Measurements from ENCODE around the gene AVEN.

AVEN gene

DNA sequence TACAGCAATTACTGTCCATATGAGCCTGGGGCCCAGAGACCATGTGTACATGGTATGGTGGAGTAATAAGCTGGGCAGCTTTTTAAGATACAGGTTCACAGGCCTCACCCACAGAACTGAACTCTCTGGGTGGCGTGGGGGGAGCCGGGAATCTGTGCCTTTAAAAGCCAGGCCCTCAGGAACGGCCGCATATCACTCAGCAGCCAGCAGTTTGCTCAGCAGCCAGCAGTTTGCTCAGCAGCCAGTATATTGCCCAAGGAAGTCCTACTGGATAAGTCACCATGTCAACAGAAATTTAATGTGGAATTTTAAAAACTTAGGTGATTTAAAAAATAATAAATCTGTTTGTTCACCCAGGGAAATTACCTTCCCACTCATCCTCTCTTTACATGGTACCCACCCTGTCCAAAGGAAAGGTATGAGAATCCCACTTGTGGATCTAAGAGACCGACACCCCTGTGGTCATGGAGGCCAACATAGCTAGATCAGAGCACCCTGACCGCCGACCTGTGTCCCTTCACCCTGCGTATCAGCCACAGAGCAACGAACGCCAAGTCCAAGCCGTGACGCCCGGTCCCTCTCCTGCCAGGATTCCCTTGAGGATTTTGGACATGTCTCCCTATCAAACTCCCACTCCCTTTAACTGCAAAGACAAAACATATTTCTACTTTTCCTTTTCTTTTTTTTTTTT, 166.4 kb downstream of the AVEN start:
- H3K27ac Mint-ChIP-seq = no peak overlapping the region
- no peaks in the 10 kb centered on the region for H3K4me1 Mint-ChIP-seq
- H3K9me3 Mint-ChIP-seq = no peaks in the 10 kb centered on the region
- H3K36me3 Mint-ChIP-seq (ENCODE audit: low read depth) = no peaks in the 10 kb centered on the region
- no peak overlapping the region for H3K4me3 Mint-ChIP-seq
- DNase-seq = no peak
- ATAC-seq = no peak
- no peaks in the 10 kb centered on the region for H3K27me3 Mint-ChIP-seq

DNA sequence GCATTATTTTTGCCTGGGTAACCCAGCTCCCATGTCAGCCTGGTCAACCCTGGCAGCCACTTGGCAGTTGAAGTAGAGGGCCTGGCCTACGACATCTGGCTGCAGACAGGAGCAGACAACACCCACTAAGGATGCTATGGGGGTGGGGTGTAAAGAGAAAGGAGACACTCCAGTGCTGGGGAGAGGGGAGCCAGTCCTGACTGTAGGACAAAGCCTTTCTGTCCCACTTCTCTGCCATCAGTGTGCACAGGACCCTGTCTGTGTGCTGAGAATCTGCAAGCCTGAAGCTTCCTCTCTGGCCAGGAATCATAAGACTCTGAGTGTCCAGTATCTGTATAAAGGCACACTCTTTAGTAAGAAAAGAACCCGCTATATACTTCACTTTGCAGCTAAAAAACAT, 167.0 kb downstream of the AVEN start:
- Mint-ChIP-seq H3K4me1 (no peaks in the 10 kb centered on the region), H3K27me3 (no peaks in the 10 kb centered on the region)

DNA sequence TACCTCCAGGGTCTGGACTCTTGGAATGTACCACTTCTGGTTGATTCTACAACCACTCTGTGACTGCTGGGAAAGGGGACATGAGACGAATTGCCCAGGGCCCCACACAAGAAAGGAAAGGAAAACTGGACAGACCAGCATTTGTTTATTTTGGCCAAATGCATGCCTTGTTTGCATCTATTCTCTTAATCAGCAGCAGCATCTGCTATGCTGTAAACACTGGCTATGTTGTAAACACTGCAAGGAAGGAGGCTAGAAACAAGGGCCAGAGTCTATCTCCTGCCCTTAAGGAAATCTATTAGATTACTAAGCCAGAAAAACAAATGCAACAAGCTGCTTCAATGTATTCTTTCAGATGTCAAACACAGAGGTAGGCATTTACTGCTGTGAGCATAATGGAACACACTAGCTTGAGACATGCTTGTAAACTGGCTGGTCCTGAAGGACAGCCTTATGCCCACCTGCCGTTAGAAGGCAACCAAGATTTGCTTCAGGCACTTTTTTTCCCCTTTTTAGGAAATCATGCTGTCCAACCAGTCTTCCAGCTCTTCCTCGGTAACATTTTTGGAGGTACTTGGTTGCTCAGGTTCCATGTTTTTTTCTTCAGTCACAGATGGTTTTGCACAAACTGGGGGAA, 172.8 kb downstream of the AVEN start:
- H3K9me3 Mint-ChIP-seq = no peaks in the 10 kb centered on the region
- H3K4me3 Mint-ChIP-seq = no peak overlapping the region
- no peaks in the 10 kb centered on the region for H3K27me3 Mint-ChIP-seq
- H3K4me1 Mint-ChIP-seq = no peaks in the 10 kb centered on the region
- H3K36me3 Mint-ChIP-seq (ENCODE audit: low read depth) = peaks cover 28% of the 10 kb centered on the region
- ATAC-seq (no peak), DNase-seq (no peak)
- no peak overlapping the region for H3K27ac Mint-ChIP-seq

More for the DNA sequence above, 167.0 kb downstream of the AVEN start:
- Mint-ChIP-seq H3K27ac (no peak overlapping the region), H3K4me3 (no peak overlapping the region), H3K36me3 (ENCODE audit: low read depth) (no peaks in the 10 kb centered on the region), H3K9me3 (no peaks in the 10 kb centered on the region)
- no peak for ATAC-seq
- DNase-seq = no peak

GRCh38 chr15:33865416-33865815, 173.6 kb downstream of the AVEN start:
- H3K9me3 Mint-ChIP-seq = no peaks in the 10 kb centered on the region
- peaks cover 28% of the 10 kb centered on the region for H3K36me3 Mint-ChIP-seq (ENCODE audit: low read depth)
- H3K27me3 Mint-ChIP-seq = no peaks in the 10 kb centered on the region
- no peak overlapping the region for H3K27ac Mint-ChIP-seq
- ATAC-seq (no peak), DNase-seq (no peak)
- no peaks in the 10 kb centered on the region for H3K4me1 Mint-ChIP-seq
- H3K4me3 Mint-ChIP-seq = no peak overlapping the region

DNA sequence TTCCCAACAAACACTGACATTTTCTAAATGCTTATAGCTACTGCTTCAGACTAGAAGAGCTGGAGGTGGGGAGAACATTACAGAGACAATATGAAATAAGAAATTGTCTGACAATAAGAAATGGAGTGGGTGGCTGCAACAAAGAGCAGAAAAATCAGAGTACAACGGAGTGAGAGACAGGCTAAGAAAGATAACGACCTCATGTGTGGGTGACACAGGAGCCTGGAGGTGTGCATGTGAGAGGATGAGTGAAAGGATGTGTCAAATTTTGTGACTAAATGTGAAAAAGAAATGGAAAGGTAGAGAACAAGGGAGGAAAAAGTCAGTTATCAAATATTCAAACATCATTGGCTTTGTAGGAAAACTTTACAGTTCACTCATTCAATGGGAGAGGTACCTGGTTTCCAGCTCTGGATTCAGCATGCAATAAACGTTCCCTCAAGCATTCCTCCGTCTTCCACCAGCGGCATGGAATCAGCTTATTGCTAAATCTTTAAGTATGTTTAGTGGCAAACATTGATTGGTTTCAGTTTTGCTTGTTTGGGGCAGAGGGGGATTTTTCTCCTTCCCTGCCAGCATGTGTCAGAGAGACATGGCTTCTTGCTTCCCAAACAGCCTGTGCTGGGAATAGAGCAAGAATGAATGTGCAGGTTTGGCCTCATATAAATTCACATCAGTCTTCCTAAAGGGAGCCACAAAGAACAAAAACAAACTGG, 174.5 kb downstream of the AVEN start:
- Mint-ChIP-seq H3K27me3 (no peaks in the 10 kb centered on the region), H3K27ac (no peak overlapping the region), H3K4me1 (no peaks in the 10 kb centered on the region), H3K4me3 (no peak overlapping the region), H3K36me3 (ENCODE audit: low read depth) (peaks cover 28% of the 10 kb centered on the region), H3K9me3 (no peaks in the 10 kb centered on the region)
- DNase-seq (no peak), ATAC-seq (no peak)

GRCh38 chr15:33860754-33861153, 178.2 kb downstream of the AVEN start:
- no peak for DNase-seq
- H3K27ac Mint-ChIP-seq = no peak overlapping the region
- H3K4me1 Mint-ChIP-seq = no peaks in the 10 kb centered on the region
- no peak overlapping the region for H3K4me3 Mint-ChIP-seq
- H3K36me3 Mint-ChIP-seq (ENCODE audit: low read depth) = peaks cover 25% of the 10 kb centered on the region
- ATAC-seq = no peak
- no peaks in the 10 kb centered on the region for H3K9me3 Mint-ChIP-seq
- H3K27me3 Mint-ChIP-seq = no peaks in the 10 kb centered on the region

- H3K4me1 Mint-ChIP-seq = no peaks in the 10 kb centered on the region
- peaks cover 21% of the 10 kb centered on the region for H3K36me3 Mint-ChIP-seq (ENCODE audit: low read depth)
- H3K27ac Mint-ChIP-seq = no peak overlapping the region
- H3K27me3 Mint-ChIP-seq = no peaks in the 10 kb centered on the region
- DNase-seq = no peak
- H3K9me3 Mint-ChIP-seq = no peaks in the 10 kb centered on the region
- ATAC-seq = no peak
- H3K4me3 Mint-ChIP-seq = no peak overlapping the region
These were observed 178.9 kb downstream of the AVEN start for GRCh38 chr15:33859992-33860545.

DNA sequence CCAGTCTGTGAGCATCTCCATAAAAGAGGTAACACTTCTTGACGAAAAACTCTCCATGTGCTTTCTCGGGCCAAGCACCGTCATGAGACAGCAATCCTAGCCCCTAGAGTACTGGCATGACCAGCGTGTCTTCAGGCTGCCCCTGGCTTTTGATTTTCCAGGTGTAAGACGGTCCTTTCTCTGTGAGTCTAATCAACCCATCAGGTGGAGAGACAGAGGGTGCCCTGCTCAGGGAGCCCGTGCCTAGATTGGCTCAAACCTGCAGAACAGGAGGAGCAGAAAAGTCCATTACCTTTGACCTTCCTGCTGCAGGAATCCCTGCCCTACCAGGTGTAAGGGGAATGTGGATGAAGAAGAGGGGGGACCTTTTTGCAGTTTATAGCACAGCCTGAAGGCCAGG, 180.2 kb downstream of the AVEN start:
- H3K4me3 Mint-ChIP-seq = no peak overlapping the region
- ATAC-seq (no peak), DNase-seq (no peak)
- no peaks in the 10 kb centered on the region for H3K9me3 Mint-ChIP-seq
- H3K36me3 Mint-ChIP-seq (ENCODE audit: low read depth) = peaks cover 10% of the 10 kb centered on the region
- H3K27ac Mint-ChIP-seq = no peak overlapping the region
- no peaks in the 10 kb centered on the region for H3K4me1 Mint-ChIP-seq
- H3K27me3 Mint-ChIP-seq = no peaks in the 10 kb centered on the region

GRCh38 chr15:33857726-33858125, 181.3 kb downstream of the AVEN start:
- H3K4me1 Mint-ChIP-seq = no peaks in the 10 kb centered on the region
- DNase-seq (no peak), ATAC-seq (no peak)
- H3K27me3 Mint-ChIP-seq = no peaks in the 10 kb centered on the region
- no peak overlapping the region for H3K4me3 Mint-ChIP-seq
- H3K36me3 Mint-ChIP-seq (ENCODE audit: low read depth) = peaks cover 5% of the 10 kb centered on the region
- H3K9me3 Mint-ChIP-seq = no peaks in the 10 kb centered on the region
- no peak overlapping the region for H3K27ac Mint-ChIP-seq

GRCh38 chr15:33852570-33852969, 186.4 kb downstream of the AVEN start:
- H3K9me3 Mint-ChIP-seq = no peaks in the 10 kb centered on the region
- H3K27ac Mint-ChIP-seq = no peak overlapping the region
- H3K4me3 Mint-ChIP-seq = no peak overlapping the region
- no peaks in the 10 kb centered on the region for H3K4me1 Mint-ChIP-seq
- H3K36me3 Mint-ChIP-seq (ENCODE audit: low read depth) = peaks cover under 1% of the 10 kb centered on the region
- DNase-seq (no peak), ATAC-seq (no peak)
- H3K27me3 Mint-ChIP-seq = no peaks in the 10 kb centered on the region

- Mint-ChIP-seq H3K36me3 (ENCODE audit: low read depth) (no peaks in the 10 kb centered on the region), H3K9me3 (no peaks in the 10 kb centered on the region), H3K27me3 (no peaks in the 10 kb centered on the region), H3K4me3 (no peak overlapping the region), H3K27ac (no peak overlapping the region), H3K4me1 (no peaks in the 10 kb centered on the region)
- DNase-seq = no peak
- ATAC-seq = no peak
These were observed 186.9 kb downstream of the AVEN start for GRCh38 chr15:33852094-33852493.

DNA sequence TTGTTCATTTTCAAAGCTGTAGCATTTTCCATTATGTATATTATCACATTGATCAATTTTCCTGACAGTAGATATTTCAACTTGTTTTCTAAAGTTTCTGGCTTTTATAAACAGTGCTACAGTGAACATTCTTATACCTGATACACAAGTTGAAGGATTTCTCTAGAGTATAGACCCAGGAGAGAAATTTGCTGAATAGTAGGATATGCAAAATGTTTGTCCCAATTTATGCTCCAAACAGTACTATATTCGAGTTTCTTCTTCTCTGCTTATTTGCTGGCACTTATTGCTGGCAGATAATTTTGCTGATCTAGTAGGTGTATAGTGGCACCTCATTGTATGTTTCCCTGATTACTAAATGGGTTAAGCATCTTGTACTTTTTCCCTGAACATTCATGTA, 187.9 kb downstream of the AVEN start:
- ATAC-seq (no peak), DNase-seq (no peak)
- no peaks in the 10 kb centered on the region for H3K9me3 Mint-ChIP-seq
- no peaks in the 10 kb centered on the region for H3K27me3 Mint-ChIP-seq
- H3K4me3 Mint-ChIP-seq = no peak overlapping the region
- H3K36me3 Mint-ChIP-seq (ENCODE audit: low read depth) = no peaks in the 10 kb centered on the region
- no peaks in the 10 kb centered on the region for H3K4me1 Mint-ChIP-seq
- H3K27ac Mint-ChIP-seq = no peak overlapping the region

DNA sequence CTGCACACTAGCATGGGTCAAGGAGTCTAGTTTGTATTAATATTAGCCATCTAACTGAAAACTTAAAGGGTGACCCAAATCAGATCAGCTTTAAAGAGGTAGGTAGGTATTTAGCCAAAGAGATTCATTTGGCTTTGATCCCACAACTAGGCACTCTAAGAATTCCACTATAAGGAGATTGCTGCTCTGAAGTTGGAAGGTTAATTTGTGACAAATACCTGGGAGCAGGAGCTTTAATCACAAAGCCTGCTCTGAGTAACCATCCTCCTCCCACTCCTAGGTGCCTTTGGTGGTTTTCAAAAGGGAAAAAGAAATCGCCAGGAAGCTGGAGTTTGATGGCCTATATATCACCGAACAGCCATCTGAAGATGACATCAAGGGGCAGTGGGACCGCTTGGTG, 191.0 kb downstream of the AVEN start:
- Mint-ChIP-seq H3K27ac (no peak overlapping the region), H3K4me1 (no peaks in the 10 kb centered on the region), H3K27me3 (no peaks in the 10 kb centered on the region), H3K36me3 (ENCODE audit: low read depth) (no peaks in the 10 kb centered on the region), H3K9me3 (no peaks in the 10 kb centered on the region), H3K4me3 (no peak overlapping the region)
- no peak for DNase-seq
- no peak for ATAC-seq

- Mint-ChIP-seq H3K4me1 (no peaks in the 10 kb centered on the region), H3K36me3 (ENCODE audit: low read depth) (no peaks in the 10 kb centered on the region), H3K27me3 (no peaks in the 10 kb centered on the region), H3K9me3 (no peaks in the 10 kb centered on the region), H3K4me3 (no peak overlapping the region), H3K27ac (no peak overlapping the region)
- DNase-seq (no peak), ATAC-seq (no peak)
These were observed 192.1 kb downstream of the AVEN start for GRCh38 chr15:33846862-33847261.

DNA sequence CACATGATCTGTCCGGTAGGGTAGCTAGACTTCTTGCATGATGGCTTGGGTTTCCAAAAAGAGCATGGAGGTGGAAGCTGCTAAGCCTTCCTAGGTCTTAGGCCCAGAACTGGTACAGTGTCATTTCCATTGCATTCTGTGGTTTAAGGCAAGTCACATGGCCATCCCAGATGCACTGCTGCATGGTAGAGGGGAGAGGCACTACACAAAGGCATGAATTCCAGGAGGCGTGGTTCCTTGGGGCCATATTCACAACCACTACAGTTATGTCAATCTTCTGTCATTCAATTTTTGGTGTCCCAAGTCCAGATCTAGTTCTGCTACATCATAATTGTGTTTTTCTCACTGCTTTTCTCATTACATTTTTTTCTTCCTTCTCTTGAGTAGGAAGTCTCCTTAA, 192.9 kb downstream of the AVEN start:
- no peaks in the 10 kb centered on the region for H3K27me3 Mint-ChIP-seq

More for the DNA sequence above, 192.9 kb downstream of the AVEN start:
- no peaks in the 10 kb centered on the region for H3K9me3 Mint-ChIP-seq
- H3K36me3 Mint-ChIP-seq (ENCODE audit: low read depth) = no peaks in the 10 kb centered on the region
- DNase-seq (no peak), ATAC-seq (no peak)
- no peaks in the 10 kb centered on the region for H3K4me1 Mint-ChIP-seq
- H3K27ac Mint-ChIP-seq = no peak overlapping the region
- no peak overlapping the region for H3K4me3 Mint-ChIP-seq

Measured in activated naive CD8-positive, alpha-beta T cell treated with anti-CD3 and anti-CD28 coated beads, Interleukin-2, amount 50 U/mL, for 24 hours (primary cell).